PC-3 (cell line): Measurements from ENCODE around the gene CNTN4.

ENCODE experiments used
- EZH2 ChIP-seq: fragments of 300-600 bp; sonication (generic); IDR thresholded peaks from one replicate; pipeline ENCODE4 v1.6.1; 2017; ENCODE audit warnings: antibody characterized with exemption, mild to moderate bottlenecking, low read length; ENCODE audit not compliant: unreplicated experiment
- EZH2phosphoT487 ChIP-seq: fragments of 300-600 bp; sonication (generic); IDR thresholded peaks from 2 replicates; pipeline ENCODE4 v1.6.1; 2018; ENCODE audit warnings: mild to moderate bottlenecking, antibody characterized with exemption, low read length, borderline replicate concordance
- TF ChIP-seq, protein P1 (sequence below): fragments of 300-600 bp; sonication (generic); conservative IDR thresholded peaks from 2 replicates; pipeline ENCODE4 v1.5.1; 2017; ENCODE audit warnings: antibody characterized with exemption, low read depth, mild to moderate bottlenecking, low read length

DNA sequence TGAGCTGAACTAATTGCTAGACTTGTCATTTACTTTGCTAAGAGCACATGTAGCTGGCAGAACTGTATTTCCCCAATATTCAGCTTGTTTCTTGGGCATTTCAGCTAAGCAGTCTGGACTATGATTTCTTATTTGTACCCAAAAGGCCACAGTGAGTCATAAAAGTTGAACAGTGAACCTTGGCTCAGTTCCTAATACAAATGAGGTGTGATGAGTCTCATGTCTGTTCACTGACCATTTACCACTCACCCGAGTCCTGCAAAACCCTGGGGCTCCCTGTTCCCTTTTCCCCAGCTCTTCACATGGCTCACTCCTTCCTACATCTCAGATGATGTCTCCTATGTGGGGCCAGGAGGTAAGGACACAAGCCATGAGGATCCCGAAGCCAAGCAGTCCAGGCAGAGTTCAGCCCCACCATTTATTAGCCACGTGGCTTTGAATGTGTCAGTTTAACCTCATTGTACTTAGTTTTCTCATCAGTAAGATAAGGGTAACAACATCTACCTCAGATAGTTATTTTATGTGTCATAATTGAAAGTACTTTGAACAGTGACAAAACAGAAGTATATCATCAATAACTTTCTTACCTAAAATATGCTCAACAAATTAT is 772.2 kb downstream of the CNTN4 start:
- TF ChIP-seq, protein P1, sequence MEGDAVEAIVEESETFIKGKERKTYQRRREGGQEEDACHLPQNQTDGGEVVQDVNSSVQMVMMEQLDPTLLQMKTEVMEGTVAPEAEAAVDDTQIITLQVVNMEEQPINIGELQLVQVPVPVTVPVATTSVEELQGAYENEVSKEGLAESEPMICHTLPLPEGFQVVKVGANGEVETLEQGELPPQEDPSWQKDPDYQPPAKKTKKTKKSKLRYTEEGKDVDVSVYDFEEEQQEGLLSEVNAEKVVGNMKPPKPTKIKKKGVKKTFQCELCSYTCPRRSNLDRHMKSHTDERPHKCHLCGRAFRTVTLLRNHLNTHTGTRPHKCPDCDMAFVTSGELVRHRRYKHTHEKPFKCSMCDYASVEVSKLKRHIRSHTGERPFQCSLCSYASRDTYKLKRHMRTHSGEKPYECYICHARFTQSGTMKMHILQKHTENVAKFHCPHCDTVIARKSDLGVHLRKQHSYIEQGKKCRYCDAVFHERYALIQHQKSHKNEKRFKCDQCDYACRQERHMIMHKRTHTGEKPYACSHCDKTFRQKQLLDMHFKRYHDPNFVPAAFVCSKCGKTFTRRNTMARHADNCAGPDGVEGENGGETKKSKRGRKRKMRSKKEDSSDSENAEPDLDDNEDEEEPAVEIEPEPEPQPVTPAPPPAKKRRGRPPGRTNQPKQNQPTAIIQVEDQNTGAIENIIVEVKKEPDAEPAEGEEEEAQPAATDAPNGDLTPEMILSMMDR, result no peak
- no peak for TF ChIP-seq EZH2phosphoT487
- TF ChIP-seq EZH2, result no peak
